ENCODE data around the gene NT5DC1.
"Not testable (repeated sequence)": the region's sequence is repeated elsewhere in the genome, so short reads cannot be mapped to it uniquely, and the experiment has no call there.

The NT5DC1 gene

GRCh38 chr6:116280933-116281316 is 180.3 kb downstream of the NT5DC1 start:
- FAIRE-seq: no peak

DNA sequence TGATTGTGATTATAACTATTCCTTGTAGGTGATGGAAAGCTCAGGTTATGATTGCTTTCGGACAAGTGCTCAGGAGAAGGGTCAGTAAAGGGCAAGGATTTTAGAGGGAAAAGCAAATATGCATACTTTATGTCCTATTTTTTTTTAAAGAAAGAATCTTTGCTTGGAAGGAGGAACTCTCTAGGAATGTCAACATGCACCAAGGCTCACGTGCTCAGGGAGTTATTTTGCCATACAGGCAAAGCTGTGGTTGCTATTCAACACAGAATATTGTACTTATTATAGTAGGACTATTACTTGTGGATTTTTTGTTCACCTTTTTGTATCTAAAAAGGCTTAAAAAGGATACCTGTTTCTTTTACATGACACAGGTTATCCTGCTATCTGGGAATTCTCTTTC is 182.0 kb downstream of the NT5DC1 start:
- no peak for FAIRE-seq

GRCh38 chr6:116283191-116283590 is 182.5 kb downstream of the NT5DC1 start:
- no peak for FAIRE-seq

- FAIRE-seq: not testable (repeated sequence)
These were observed 184.3 kb downstream of the NT5DC1 start for GRCh38 chr6:116284984-116285383.

- FAIRE-seq: no peak
These were observed 186.2 kb downstream of the NT5DC1 start for GRCh38 chr6:116286773-116287358.

DNA sequence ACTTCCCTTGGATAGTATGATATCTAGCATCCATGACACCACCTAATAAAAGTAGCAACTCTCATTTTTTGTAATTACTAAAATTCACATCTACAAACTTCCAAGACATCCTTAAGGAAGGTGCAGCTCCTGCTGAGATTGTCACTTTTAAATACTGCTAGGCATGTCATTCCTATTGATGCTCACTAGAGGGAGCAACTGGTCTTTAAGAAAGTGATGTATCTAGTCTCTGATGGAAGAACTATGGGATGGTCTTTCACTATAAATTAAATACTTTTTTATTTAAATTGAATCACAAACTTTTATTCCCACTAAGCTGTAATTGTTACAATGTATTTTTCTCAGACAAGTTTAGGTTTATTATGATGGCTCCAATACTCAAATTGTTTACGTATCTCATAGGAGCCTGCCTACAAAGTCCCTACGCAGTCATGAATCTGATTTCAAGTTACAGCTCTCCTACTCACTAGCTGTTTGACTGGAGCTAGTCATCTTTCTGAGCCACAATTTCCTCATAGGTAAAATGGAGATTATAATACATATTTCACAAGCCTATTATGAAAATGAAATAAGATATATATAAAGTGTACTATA is 187.1 kb downstream of the NT5DC1 start:
- FAIRE-seq: peak; percentile 96

DNA sequence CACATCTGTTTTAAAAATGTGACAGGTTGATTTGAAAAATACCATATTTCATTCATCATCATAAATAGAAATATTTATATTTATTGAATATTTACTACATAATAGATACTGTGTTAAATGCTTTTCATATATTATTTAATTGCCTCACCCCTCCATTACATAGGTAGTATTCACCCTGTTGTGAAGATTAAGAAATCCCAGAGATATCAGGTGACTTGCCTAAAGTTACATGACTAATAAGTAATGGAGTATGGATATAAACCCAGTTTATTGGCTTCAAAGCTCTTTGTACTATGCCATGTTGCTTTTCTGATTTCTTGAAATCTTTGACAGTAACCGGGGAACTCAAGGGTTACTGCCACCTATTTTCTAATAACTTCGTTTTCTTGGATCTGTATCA is 189.2 kb downstream of the NT5DC1 start:
- no peak for FAIRE-seq

- no peak for FAIRE-seq
These were observed 190.1 kb downstream of the NT5DC1 start for GRCh38 chr6:116290799-116291198.

- FAIRE-seq: no peak
These were observed 191.2 kb downstream of the NT5DC1 start for GRCh38 chr6:116291701-116292396.

DNA sequence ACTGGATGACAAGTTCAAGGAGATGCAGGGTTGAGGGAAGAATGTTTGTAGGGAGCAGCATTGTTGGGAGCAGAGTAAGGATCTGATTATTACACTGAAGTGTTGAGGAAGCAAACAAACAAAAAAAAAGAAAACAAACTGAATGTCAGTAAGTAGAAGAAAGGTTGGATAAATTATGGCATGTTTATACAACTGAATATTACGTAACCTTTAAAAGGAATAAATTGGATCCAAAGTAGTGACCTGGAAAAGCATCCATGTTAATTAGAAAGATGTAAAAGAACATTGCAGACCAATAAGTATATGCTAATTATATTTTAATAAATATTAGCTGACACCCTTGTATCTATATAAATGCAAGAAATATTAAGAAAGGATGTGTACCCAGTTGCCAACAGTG is 191.9 kb downstream of the NT5DC1 start:
- no peak for FAIRE-seq

DNA sequence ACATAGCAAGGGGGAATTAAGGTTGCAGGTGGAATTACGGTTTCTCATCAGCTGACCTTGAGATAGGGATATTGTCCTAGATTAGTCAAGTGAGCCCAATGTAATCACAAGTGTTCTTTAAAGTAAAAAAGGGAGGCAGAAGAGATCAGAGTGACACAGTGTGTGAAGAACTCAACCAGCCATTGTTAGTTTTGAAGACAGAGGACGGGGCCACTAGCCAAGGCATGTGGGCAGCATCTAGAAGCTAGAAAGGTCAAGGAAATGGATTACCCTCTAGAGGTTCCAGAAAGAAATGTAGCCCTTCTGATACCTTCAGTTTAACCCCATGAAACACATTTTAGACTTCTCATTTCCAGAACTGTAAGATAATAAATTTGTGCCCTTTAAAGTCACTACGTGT is 197.6 kb downstream of the NT5DC1 start:
- FAIRE-seq: no peak

GRCh38 chr6:116298973-116299372 is 198.3 kb downstream of the NT5DC1 start:
- FAIRE-seq: no peak
